Measurements from ENCODE around the gene KATNAL1.

Gene KATNAL1

DNA sequence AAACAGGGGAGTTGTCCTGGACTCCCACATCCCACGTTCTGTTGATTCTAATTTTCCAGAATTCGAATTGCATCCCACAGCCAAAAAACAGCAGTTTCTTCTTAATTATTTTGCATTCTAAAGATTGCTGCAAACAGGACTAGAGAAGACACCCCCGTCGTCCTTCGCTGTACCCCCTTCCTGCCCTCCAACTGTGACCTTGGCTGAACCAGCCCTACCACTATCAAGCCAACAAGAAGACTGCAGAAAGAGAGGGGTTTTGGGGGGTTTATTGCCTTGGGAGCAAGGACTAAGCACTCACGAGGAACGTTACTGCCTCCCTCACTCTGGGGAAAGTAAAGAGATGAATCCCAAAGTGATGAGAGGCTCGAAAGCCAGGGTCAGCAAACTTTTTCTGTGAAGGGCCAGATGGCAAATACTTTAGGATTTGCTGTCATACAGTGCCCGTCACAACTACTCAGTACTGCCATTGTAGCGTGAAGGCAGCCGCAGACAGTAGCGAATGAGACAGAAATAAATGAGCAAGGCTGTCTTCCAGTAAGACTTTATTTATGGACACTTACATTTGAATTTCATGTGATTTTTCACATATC lies 32.5 kb upstream of the KATNAL1 start:
- Mint-ChIP-seq H3K36me3 (ENCODE audit: low read depth) (peaks cover 42% of the 10 kb centered on the region), H3K27ac (no peak overlapping the region), H3K27me3 (ENCODE audit: low read depth) (no peaks in the 10 kb centered on the region), H3K4me3 (no peak overlapping the region), H3K9me3 (no peaks in the 10 kb centered on the region), H3K4me1 (ENCODE audit: low read depth) (peaks cover 12% of the 10 kb centered on the region)
- no peak for DNase-seq (ENCODE audit: low spot score)

DNA sequence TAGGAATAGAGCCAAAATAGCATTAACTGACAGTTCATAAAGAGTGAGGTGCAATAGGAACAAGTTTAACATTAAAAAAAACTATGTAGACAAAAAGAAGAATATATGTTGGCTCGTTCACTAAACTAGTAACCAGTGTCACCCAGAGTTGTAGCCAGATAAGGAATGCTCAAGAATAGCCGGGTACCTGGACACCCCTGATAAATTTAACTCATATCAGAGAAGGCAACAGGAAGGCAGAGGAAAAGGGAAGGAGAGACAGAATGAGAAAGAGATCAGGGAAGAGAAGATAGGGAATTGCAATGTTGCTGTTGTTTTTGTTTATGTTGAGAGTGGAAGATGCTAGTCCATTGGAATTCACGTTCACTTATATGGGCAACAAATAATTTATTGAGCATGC lies 31.6 kb upstream of the KATNAL1 start:
- no peaks in the 10 kb centered on the region for H3K9me3 Mint-ChIP-seq
- H3K27ac Mint-ChIP-seq = no peak overlapping the region
- no peaks in the 10 kb centered on the region for H3K27me3 Mint-ChIP-seq (ENCODE audit: low read depth)
- peaks cover 40% of the 10 kb centered on the region for H3K36me3 Mint-ChIP-seq (ENCODE audit: low read depth)
- no peak for DNase-seq (ENCODE audit: low spot score)
- peaks cover 15% of the 10 kb centered on the region for H3K4me1 Mint-ChIP-seq (ENCODE audit: low read depth)
- no peak overlapping the region for H3K4me3 Mint-ChIP-seq

DNA sequence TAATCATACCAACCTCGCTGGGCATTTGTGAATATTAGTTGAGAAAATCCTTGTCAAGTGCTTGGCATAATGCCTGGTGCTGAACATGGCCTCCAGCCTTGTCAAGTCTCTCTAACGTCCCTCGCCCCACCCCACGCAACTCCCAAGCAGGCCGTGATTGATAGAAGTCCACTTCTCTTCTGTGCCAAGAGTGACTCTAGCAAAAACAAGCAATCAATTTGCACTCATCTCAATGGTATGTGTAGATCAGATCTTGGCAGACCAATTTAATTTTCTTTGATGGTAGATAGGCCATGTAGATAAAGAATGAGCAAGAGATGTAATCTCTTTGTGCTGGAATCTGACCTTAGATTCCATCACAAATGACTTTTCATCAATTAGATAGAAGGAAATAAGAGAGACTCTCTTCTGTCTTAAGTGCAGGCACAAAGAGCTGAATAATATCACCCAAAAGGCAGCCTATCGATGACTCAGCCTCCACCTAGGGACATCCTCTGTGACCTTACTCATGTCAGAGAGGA lies 31.0 kb upstream of the KATNAL1 start:
- Mint-ChIP-seq H3K36me3 (ENCODE audit: low read depth) (peaks cover 38% of the 10 kb centered on the region), H3K4me3 (no peak overlapping the region), H3K4me1 (ENCODE audit: low read depth) (peaks cover 15% of the 10 kb centered on the region), H3K27me3 (ENCODE audit: low read depth) (no peaks in the 10 kb centered on the region), H3K9me3 (no peaks in the 10 kb centered on the region), H3K27ac (no peak overlapping the region)
- DNase-seq (ENCODE audit: low spot score) = no peak

DNA sequence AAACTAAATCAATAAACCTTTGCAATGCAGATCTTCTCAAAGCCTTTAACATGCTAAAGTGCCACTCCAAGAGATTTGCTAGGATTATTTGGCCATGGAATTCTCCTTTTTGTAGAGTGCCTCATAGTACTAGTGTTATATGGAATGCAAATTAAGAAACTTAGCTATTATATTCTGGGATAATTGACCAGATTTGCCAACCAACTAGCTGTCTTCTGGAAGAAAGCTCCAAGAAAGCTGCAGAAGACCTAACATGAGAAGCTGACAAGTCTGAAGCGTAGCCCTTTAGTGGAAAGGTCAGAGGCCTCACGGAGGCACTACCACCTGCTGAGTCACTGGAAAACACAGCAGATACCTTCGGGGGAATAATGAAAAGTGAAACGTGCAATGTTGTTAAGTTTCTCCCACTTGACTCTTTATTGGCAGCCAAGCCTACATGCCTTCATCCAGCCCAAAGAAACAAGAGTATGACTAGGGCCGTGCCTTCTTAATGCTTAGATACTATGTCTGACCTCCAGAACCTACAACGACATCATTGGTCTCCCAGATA lies 29.8 kb upstream of the KATNAL1 start:
- Mint-ChIP-seq H3K36me3 (ENCODE audit: low read depth) (peaks cover 30% of the 10 kb centered on the region), H3K27me3 (ENCODE audit: low read depth) (no peaks in the 10 kb centered on the region), H3K9me3 (no peaks in the 10 kb centered on the region), H3K4me3 (no peak overlapping the region), H3K4me1 (ENCODE audit: low read depth) (peaks cover 15% of the 10 kb centered on the region), H3K27ac (no peak overlapping the region)
- DNase-seq (ENCODE audit: low spot score) = no peak

DNA sequence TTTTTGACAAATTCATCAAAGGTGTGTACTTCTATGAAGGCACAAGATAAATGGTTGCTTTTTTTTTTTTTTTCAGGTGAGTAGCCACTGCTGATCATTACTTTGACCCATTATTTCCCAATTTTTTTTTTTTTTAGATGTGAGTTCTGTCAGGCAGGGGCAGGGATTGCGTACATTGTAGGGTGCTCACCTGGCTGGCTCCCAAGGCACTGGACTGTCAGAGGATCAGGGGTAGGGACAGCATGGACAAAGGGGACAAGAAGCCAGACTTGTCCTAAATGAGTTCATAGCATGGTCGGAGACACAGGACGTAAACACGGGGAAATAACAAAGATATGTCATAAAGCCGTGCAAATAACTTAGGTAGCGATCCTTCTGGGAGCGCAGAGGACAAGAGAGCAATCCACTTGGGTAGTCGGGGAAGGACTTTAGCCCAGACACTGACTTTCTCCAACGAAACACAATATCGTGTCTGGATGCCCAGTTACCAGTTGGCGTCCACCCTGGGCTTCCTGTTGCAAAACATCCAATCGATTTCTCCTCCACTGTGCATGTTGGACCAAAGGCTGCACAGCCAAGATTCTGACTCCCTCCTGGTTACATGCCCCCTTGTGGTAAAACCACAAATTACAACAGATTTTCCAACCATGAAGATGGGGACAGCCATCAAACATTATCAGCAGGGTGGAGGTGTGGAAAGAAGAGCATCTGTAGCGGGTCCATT lies 27.5 kb upstream of the KATNAL1 start:
- DNase-seq (ENCODE audit: low spot score) = peak; percentile 11
- H3K4me1 Mint-ChIP-seq (ENCODE audit: low read depth) = peaks cover 15% of the 10 kb centered on the region
- H3K27me3 Mint-ChIP-seq (ENCODE audit: low read depth) = no peaks in the 10 kb centered on the region
- H3K9me3 Mint-ChIP-seq = no peaks in the 10 kb centered on the region
- no peak overlapping the region for H3K4me3 Mint-ChIP-seq
- no peak overlapping the region for H3K27ac Mint-ChIP-seq
- H3K36me3 Mint-ChIP-seq (ENCODE audit: low read depth) = peaks cover 20% of the 10 kb centered on the region

DNA sequence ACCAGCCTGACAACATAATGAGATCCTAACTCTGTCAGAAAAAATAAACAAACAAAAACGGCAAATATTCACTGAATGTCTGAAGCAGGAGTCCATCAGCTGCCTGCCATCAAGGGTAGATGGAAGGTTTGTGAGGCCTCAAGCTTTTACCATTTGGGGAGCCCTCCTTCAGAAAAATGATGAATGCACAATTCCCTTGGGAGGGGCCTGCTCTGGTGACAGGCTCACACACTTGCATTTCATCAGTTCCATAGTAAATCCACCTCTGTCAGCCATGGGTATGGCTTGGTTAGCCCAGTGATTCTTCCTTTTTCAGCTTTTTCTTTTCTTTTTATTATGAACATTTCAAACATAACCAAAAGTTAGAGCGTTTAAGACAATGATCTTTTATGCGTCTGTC lies 26.3 kb upstream of the KATNAL1 start:
- DNase-seq (ENCODE audit: low spot score) = no peak
- Mint-ChIP-seq H3K27me3 (ENCODE audit: low read depth) (no peaks in the 10 kb centered on the region), H3K4me3 (no peak overlapping the region), H3K4me1 (ENCODE audit: low read depth) (peaks cover 15% of the 10 kb centered on the region), H3K27ac (no peak overlapping the region), H3K36me3 (ENCODE audit: low read depth) (peaks cover 13% of the 10 kb centered on the region), H3K9me3 (no peaks in the 10 kb centered on the region)

DNA sequence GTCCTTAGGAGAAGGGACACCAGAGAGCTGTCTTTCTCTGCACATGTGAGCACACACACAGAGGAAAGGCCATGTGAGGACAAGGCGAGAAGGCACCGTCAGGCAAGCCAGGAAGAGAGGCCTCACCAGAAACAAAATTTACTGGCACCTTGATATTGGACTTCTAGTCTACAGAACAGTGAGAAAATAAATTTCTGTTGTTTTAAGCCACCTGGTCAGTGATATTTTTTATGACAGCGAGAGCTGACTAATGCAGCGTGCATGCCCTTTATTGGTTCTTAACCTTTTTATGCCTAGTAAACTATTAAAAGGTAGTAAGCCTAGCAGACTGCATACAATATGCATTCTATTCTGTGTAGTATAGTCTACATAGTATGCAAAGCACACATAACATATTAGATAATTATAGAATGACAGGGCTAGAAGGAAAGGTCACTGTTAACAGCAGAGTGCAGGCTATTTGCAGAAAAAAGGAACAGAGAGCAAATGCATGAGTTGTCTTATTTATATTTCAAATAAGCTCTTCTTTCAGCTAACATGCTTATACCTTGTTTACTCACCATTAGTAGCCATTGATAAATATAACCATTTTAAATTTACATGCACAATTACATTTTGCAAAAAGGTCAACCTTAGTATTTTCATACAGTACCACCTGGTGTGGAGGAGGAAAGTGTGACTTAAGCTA lies 25.2 kb upstream of the KATNAL1 start:
- Mint-ChIP-seq H3K27me3 (ENCODE audit: low read depth) (no peaks in the 10 kb centered on the region), H3K27ac (no peak overlapping the region), H3K4me3 (no peak overlapping the region), H3K4me1 (ENCODE audit: low read depth) (peaks cover 10% of the 10 kb centered on the region), H3K36me3 (ENCODE audit: low read depth) (peaks cover 7% of the 10 kb centered on the region), H3K9me3 (no peaks in the 10 kb centered on the region)
- no peak for DNase-seq (ENCODE audit: low spot score)

DNA sequence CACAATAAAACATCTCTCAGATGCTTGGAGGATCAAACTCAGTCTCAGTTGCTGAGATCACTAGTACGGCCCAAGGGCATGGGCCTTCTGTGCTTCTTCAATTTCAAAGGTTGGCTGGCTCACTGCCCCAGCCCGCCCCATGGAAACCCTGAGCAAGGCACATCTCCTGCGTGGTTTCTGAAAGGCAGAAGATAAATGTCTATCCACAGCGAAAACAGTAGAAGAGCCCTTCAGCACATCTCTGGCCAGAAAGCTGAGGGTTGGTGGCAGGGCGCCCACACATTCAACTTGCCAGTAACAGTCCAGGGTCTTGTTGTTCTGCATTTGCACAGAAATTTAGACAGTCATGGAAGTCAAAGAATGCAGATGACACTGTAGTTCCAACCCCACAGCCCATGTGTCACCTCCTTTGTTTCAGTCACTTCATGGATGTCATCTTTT lies 24.0 kb upstream of the KATNAL1 start:
- peaks cover 5% of the 10 kb centered on the region for H3K36me3 Mint-ChIP-seq (ENCODE audit: low read depth)
- no peaks in the 10 kb centered on the region for H3K27me3 Mint-ChIP-seq (ENCODE audit: low read depth)
- H3K27ac Mint-ChIP-seq = no peak overlapping the region
- no peak overlapping the region for H3K4me3 Mint-ChIP-seq
- peaks cover 7% of the 10 kb centered on the region for H3K4me1 Mint-ChIP-seq (ENCODE audit: low read depth)
- no peak for DNase-seq (ENCODE audit: low spot score)
- H3K9me3 Mint-ChIP-seq = no peaks in the 10 kb centered on the region

DNA sequence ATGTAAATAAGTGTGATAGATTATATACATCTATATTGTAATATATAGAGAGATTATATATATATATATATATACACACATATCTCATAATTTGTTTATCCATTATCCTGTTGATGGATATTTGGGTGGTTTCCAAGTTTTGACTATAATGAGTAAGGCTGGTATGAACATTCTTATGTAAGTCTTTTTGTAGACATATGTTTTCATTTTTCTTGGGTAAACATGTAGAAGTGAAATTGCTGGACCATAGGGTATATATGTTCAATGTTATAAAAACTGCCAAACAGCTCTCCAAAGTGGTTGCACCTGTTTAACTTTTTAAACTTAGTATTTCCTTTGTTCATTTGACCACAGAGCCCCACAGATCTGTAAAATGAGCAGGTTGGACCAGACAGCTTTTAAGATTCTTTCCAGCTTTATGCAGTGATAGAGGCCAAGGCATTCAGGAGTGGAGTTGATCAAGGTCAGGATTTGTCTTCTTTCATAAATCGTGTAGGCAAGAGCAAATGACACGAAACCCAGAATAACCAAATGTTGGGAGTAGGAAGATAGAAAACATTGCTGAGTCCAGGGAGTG lies 21.7 kb upstream of the KATNAL1 start:
- no peak for DNase-seq (ENCODE audit: low spot score)
- H3K27me3 Mint-ChIP-seq (ENCODE audit: low read depth) = no peaks in the 10 kb centered on the region
- H3K4me3 Mint-ChIP-seq = no peak overlapping the region
- H3K36me3 Mint-ChIP-seq (ENCODE audit: low read depth) = peaks cover 5% of the 10 kb centered on the region
- no peaks in the 10 kb centered on the region for H3K9me3 Mint-ChIP-seq
- peaks cover 15% of the 10 kb centered on the region for H3K4me1 Mint-ChIP-seq (ENCODE audit: low read depth)
- no peak overlapping the region for H3K27ac Mint-ChIP-seq

DNA sequence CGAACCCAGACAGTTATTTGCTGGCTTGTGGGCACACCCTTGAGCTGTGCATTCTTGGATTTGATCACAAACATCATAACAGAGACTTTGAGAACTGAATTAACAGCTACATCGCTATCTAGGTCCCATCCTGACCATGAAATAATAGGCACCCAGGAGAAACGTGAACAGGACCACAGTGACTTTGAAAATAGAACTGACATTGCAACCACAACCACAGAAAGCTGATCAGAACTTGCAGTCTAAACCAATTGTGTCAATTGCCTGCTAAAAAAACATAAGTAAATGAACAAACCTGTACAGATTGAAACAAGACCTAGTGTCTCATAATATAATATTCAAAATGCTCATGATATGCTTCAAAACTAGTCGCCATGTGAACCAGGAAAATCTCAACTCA lies 18.3 kb upstream of the KATNAL1 start:
- Mint-ChIP-seq H3K27me3 (ENCODE audit: low read depth) (no peaks in the 10 kb centered on the region), H3K36me3 (ENCODE audit: low read depth) (peaks cover 7% of the 10 kb centered on the region)

DNA sequence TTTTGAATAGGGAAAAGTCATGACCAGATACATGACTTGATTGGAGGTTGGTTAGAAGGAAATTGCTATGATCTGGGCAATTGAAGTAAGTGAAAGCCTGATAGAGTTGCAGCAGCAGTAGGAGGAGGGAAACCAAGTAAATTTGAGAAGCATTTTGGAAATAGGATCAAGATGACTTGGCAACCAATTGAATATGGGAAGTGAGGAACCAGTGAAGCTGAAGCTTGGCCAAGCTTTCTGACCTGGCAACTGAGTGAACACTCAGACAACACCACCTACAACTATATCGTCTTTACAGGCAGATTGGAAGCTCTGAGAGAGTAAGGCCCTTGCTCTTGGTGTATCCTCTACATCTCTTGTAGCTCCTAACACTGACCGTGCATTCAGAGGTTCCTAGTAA lies 16.2 kb upstream of the KATNAL1 start:
- Mint-ChIP-seq H3K27ac (no peak overlapping the region), H3K36me3 (ENCODE audit: low read depth) (peaks cover 9% of the 10 kb centered on the region), H3K4me1 (ENCODE audit: low read depth) (peaks cover 13% of the 10 kb centered on the region), H3K9me3 (no peaks in the 10 kb centered on the region), H3K27me3 (ENCODE audit: low read depth) (no peaks in the 10 kb centered on the region), H3K4me3 (no peak overlapping the region)
- no peak for DNase-seq (ENCODE audit: low spot score)

More for the DNA sequence above, 18.3 kb upstream of the KATNAL1 start:
- peaks cover 15% of the 10 kb centered on the region for H3K4me1 Mint-ChIP-seq (ENCODE audit: low read depth)
- H3K27ac Mint-ChIP-seq = no peak overlapping the region
- no peak overlapping the region for H3K4me3 Mint-ChIP-seq
- no peak for DNase-seq (ENCODE audit: low spot score)
- no peaks in the 10 kb centered on the region for H3K9me3 Mint-ChIP-seq

DNA sequence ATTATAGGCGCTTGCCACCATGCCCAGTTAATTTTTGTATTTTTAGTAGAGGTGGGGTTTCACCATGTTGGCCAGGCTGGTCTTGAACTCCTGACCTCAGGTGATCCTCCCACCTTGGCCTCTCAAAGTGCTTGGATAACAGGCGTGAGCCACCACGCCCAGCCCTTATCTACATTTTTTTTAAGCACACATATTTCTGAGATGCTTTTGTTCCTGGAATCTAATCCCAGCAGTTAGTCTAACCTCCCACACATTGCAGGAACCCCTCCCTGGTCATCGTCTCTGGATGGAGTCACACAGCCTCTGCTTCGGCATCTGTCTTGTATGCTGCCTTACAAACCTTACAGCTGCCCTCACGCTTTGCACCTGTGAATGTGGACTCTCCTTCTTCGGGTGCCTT lies 15.1 kb upstream of the KATNAL1 start:
- peaks cover 13% of the 10 kb centered on the region for H3K4me1 Mint-ChIP-seq (ENCODE audit: low read depth)
- DNase-seq (ENCODE audit: low spot score) = no peak
- H3K27ac Mint-ChIP-seq = no peak overlapping the region
- no peaks in the 10 kb centered on the region for H3K9me3 Mint-ChIP-seq
- peaks cover 9% of the 10 kb centered on the region for H3K36me3 Mint-ChIP-seq (ENCODE audit: low read depth)
- no peaks in the 10 kb centered on the region for H3K27me3 Mint-ChIP-seq (ENCODE audit: low read depth)
- H3K4me3 Mint-ChIP-seq = no peak overlapping the region

DNA sequence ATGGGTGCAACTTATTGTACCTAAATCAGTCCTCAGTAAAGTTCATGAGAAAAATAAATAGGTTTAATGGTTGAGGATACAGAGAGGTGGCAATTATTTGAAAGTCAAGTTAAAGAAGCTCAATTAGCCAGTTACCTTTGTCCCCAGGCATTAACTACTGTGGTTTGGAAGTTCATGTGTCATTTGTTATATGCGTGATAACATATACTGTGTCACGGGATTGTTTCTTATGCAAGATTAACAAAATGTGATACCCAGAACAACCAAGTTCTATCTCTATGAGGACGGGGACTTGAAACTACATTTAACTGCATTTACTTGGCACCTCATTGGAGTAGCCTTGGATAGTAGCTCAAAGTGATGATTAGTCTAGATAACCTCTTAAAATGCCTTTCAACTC lies 13.9 kb upstream of the KATNAL1 start:
- Mint-ChIP-seq H3K27ac (no peak overlapping the region), H3K27me3 (ENCODE audit: low read depth) (no peaks in the 10 kb centered on the region)

DNA sequence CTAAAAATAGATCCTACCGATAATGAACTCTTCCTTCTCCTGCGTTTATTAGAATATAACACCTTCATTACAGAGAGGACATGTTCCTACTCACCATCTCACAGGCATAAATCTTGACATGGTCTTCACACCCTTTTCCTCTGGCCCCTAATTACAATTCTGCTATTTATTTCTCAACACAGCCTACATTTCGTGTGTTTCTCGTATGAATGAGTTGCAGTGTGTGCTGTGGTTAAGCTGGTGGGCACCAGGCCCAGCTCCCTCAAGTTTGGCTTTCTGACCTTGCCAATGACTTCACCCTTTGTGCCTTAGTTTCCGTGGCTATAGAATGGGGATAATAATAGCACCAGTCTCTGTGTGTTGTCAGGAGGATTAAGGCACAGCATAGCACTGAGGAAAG lies 12.3 kb upstream of the KATNAL1 start:
- no peaks in the 10 kb centered on the region for H3K9me3 Mint-ChIP-seq
- H3K27me3 Mint-ChIP-seq (ENCODE audit: low read depth) = no peaks in the 10 kb centered on the region
- H3K27ac Mint-ChIP-seq = no peak overlapping the region
- H3K4me3 Mint-ChIP-seq = no peak overlapping the region
- H3K36me3 Mint-ChIP-seq (ENCODE audit: low read depth) = peaks cover 9% of the 10 kb centered on the region
- DNase-seq (ENCODE audit: low spot score) = no peak
- H3K4me1 Mint-ChIP-seq (ENCODE audit: low read depth) = peaks cover 3% of the 10 kb centered on the region

More for the DNA sequence above, 13.9 kb upstream of the KATNAL1 start:
- no peak for DNase-seq (ENCODE audit: low spot score)
- H3K9me3 Mint-ChIP-seq = no peaks in the 10 kb centered on the region
- H3K4me1 Mint-ChIP-seq (ENCODE audit: low read depth) = peaks cover 11% of the 10 kb centered on the region
- H3K36me3 Mint-ChIP-seq (ENCODE audit: low read depth) = peaks cover 9% of the 10 kb centered on the region
- no peak overlapping the region for H3K4me3 Mint-ChIP-seq
